GM10266 (cell line): Measurements from ENCODE around the gene SLC8A1.

ENCODE experiments used
- DNase-seq: peaks from one replicate; pipeline ENCODE4 v3.0.0; 2012; ENCODE audit errors: extremely low spot score
- TF ChIP-seq, protein P1 (sequence below): IDR thresholded peaks from 2 replicates; pipeline ENCODE4 v1.5.1; 2012; ENCODE audit warnings: mild to moderate bottlenecking, low read depth; ENCODE audit not compliant: control insufficient read depth, insufficient read depth; ENCODE audit errors: missing control alignments

SLC8A1 gene

DNA sequence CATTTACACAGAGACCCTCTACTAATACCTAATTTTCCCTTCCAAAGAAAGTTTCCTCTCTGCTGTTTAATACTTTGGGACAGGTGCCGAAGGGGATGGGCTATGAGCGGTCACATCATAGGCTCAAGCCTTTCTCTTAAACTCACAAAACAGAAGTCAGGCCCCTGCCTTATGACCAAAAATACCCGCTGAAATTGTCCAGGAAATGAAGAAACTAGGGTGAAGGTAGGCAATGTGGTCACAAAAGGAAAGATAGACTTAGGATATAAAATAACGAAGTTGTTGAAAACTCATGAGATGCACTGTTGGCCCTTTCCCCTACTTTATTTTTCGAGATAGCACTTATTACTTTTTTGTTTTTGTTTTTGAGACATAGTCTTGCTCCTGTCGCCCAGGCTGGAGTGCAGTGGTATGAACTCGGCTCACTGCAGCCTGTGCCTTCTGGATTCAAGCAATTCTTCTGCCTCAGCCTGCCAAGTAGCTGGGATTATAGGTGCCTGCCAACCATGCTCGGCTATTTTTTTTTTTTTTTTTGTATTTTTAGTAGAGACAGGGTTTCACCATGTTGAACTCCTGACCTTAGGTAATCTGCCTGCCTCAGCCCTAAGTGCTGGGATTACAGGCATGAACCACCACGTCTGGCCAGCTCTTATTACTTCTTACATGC is 16.3 kb downstream of the SLC8A1 start:
- DNase-seq: no peak
- TF ChIP-seq, protein P1, sequence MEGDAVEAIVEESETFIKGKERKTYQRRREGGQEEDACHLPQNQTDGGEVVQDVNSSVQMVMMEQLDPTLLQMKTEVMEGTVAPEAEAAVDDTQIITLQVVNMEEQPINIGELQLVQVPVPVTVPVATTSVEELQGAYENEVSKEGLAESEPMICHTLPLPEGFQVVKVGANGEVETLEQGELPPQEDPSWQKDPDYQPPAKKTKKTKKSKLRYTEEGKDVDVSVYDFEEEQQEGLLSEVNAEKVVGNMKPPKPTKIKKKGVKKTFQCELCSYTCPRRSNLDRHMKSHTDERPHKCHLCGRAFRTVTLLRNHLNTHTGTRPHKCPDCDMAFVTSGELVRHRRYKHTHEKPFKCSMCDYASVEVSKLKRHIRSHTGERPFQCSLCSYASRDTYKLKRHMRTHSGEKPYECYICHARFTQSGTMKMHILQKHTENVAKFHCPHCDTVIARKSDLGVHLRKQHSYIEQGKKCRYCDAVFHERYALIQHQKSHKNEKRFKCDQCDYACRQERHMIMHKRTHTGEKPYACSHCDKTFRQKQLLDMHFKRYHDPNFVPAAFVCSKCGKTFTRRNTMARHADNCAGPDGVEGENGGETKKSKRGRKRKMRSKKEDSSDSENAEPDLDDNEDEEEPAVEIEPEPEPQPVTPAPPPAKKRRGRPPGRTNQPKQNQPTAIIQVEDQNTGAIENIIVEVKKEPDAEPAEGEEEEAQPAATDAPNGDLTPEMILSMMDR: no peak

- TF ChIP-seq, protein P1: no peak
- no peak for DNase-seq
Observed at GRCh38 chr2:40434731-40435271, 17.1 kb downstream of the SLC8A1 start.

DNA sequence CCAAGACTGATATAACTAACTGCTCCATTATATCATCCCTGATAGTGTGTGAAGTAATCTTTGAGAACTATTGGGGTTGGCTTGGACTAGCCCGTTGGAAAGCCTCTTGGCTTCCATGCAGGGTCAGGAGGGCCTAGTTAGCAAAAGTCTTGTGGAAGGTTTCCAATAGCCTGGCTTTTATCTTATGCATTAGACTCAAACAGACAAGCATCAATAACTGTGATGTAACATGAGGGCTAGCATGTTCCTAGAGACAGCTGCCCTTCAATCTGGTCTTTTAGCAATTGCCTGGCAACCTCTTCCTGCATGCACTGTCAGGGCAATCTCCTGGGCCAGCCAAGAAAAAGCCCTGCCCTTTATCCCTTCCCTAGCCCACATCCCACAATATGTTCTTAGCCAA is 18.2 kb downstream of the SLC8A1 start:
- no peak for DNase-seq
- TF ChIP-seq, protein P1: no peak

DNA sequence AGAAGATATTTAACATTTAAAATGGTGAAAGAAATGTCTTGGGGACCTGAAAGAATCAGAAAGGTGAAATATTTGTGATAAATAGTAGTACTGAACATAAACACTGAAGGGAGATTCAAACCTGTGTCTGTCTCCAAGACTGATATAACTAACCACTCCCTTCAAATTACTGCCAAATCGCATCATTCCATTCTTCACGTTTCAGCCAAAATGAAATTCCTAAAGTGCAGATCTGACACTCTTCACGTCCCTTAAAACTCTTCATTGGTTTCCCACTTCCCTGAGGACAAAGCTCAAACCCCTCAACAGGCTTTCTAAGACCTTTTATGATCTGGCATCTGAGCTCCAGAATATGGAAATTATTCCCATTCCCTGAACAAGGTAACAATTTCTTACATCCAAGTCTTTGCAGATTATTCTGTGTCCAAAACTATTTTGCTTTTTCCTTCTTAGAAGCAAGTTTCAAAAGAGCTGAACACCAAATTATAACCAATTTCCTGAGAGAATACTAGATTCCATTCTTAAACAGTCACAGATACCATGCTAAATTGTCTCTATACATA is 18.9 kb downstream of the SLC8A1 start:
- TF ChIP-seq, protein P1: no peak
- DNase-seq: no peak

GRCh38 chr2:40431600-40431955 is 20.3 kb downstream of the SLC8A1 start:
- TF ChIP-seq, protein P1: no peak
- DNase-seq: no peak

GRCh38 chr2:40430776-40431599 is 20.9 kb downstream of the SLC8A1 start:
- TF ChIP-seq, protein P1: no peak
- DNase-seq: no peak

DNA sequence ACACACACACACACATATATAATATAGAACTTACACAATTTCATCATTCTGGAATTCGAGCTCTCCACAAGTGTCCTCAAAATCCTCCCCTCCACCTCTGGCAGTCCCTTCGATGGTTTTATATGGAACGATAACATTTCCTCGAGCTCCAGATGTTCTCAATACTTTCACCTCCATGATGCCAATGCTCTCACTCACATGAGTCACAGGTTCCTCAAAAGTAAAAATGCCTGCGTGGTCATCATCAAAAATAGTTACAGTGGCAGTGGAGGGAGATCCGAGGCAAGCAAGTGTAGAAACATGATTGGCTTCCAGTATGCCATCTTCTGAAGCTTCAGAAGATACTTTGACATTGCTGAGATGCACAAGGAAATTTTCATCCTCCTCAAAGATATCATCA is 23.5 kb downstream of the SLC8A1 start:
- TF ChIP-seq, protein P1: no peak
- no peak for DNase-seq
